WERI-Rb-1 (cell line): ENCODE measurements around the gene PNPLA6.

Source experiments
- DNase-seq: peaks from one replicate; pipeline ENCODE4 v3.0.0-alpha.2; 2020
- H3K27ac ChIP-seq: fragments of 250-450 bp; sonication (Bioruptor Pico); 2 replicates; pipeline ENCODE4 v1.5.1; 2020; ENCODE audit warnings: mild to moderate bottlenecking, moderate library complexity
- H3K27me3 ChIP-seq: fragments of 250-450 bp; sonication (Bioruptor Pico); 2 replicates; pipeline ENCODE4 v1.5.1; 2021; ENCODE audit warnings: mild to moderate bottlenecking, low read depth, moderate library complexity; ENCODE audit not compliant: insufficient read depth, severe bottlenecking
- H3K36me3 ChIP-seq: fragments of 250-450 bp; sonication (Bioruptor Pico); 2 replicates; pipeline ENCODE4 v1.5.1; 2020; ENCODE audit warnings: mild to moderate bottlenecking, moderate library complexity
- H3K4me3 ChIP-seq: 2 replicates; pipeline ENCODE4 v1.5.1; 2011; ENCODE audit warnings: low read depth, mild to moderate bottlenecking, control low read depth, low read length
- H3K9me3 ChIP-seq: fragments of 250-450 bp; sonication (Bioruptor Pico); 2 replicates; pipeline ENCODE4 v1.5.1; 2021; ENCODE audit warnings: mild to moderate bottlenecking, moderate library complexity; ENCODE audit not compliant: severe bottlenecking
- TF ChIP-seq, protein P1 (sequence below): IDR thresholded peaks from 2 replicates; pipeline ENCODE4 v1.5.1; 2011; ENCODE audit warnings: low read depth, mild to moderate bottlenecking, control low read depth, inconsistent platforms, low read length

Gene PNPLA6

DNA sequence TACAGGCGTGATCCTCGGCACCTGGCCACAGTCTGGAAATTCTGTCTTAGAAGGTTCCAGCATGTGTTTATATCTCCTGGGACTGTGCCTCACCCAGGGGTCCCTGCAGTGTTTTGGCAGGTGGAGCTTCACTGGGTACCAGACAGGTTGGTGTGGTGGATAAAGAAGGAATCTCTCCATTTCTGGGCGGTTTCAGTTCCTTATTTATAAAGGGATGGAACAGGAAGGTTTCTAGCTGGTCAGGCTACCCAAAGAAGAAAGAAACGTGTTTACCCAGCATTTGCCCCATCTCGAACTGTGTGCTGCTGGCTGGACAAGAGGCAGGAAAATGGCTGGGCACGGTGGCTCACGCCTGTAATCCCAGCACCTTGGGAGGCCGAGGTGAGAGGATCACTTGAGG is 9.8 kb downstream of the PNPLA6 start:
- H3K36me3 ChIP-seq, result no peaks in the 10 kb centered on the region
- no peak overlapping the region for H3K27ac ChIP-seq
- TF ChIP-seq, protein P1, sequence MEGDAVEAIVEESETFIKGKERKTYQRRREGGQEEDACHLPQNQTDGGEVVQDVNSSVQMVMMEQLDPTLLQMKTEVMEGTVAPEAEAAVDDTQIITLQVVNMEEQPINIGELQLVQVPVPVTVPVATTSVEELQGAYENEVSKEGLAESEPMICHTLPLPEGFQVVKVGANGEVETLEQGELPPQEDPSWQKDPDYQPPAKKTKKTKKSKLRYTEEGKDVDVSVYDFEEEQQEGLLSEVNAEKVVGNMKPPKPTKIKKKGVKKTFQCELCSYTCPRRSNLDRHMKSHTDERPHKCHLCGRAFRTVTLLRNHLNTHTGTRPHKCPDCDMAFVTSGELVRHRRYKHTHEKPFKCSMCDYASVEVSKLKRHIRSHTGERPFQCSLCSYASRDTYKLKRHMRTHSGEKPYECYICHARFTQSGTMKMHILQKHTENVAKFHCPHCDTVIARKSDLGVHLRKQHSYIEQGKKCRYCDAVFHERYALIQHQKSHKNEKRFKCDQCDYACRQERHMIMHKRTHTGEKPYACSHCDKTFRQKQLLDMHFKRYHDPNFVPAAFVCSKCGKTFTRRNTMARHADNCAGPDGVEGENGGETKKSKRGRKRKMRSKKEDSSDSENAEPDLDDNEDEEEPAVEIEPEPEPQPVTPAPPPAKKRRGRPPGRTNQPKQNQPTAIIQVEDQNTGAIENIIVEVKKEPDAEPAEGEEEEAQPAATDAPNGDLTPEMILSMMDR, result no peak

DNA sequence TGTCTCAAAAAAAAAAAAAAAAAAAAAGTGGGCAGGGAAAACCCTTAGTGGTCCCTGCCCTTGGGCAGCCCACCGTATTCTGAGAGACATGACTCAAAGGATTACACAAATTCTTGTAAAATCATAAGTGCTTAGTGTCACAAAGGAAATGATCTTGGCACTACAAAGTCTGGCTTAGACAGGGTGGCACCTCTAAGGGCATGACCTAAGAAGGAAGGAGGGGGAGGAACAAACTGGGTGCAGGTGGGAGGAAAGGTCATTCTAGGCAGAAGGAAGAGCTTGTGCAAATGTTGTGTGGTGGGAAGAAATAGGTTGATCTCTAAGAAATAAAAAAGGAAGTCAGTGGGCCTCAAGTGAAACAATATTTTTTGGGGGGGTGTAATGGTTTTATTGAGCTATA is 10.4 kb downstream of the PNPLA6 start:
- no peak overlapping the region for H3K27ac ChIP-seq
- H3K9me3 ChIP-seq, result no peaks in the 10 kb centered on the region
- no peak for DNase-seq
- H3K27me3 ChIP-seq, result no peaks in the 10 kb centered on the region
- no peaks in the 10 kb centered on the region for H3K36me3 ChIP-seq
- TF ChIP-seq, protein P1, result no peak
- no peak overlapping the region for H3K4me3 ChIP-seq

More for the DNA sequence above, 9.8 kb downstream of the PNPLA6 start:
- no peaks in the 10 kb centered on the region for H3K27me3 ChIP-seq
- no peaks in the 10 kb centered on the region for H3K9me3 ChIP-seq
- H3K4me3 ChIP-seq, result no peak overlapping the region
- no peak for DNase-seq

- no peak for DNase-seq
- TF ChIP-seq, protein P1, result no peak
- H3K27ac ChIP-seq, result no peak overlapping the region
- H3K27me3 ChIP-seq, result no peaks in the 10 kb centered on the region
- no peaks in the 10 kb centered on the region for H3K36me3 ChIP-seq
- H3K9me3 ChIP-seq, result no peaks in the 10 kb centered on the region
- no peak overlapping the region for H3K4me3 ChIP-seq
Observed at GRCh38 chr19:7547159-7547558, 11.6 kb downstream of the PNPLA6 start.

GRCh38 chr19:7549429-7550148 is 14.1 kb downstream of the PNPLA6 start:
- H3K9me3 ChIP-seq, result no peaks in the 10 kb centered on the region
- H3K4me3 ChIP-seq, result no peak overlapping the region
- no peak overlapping the region for H3K27ac ChIP-seq
- TF ChIP-seq, protein P1, result no peak
- no peaks in the 10 kb centered on the region for H3K27me3 ChIP-seq
- no peaks in the 10 kb centered on the region; the same call in 1 of the 2 replicates for H3K36me3 ChIP-seq
- DNase-seq, result no peak

DNA sequence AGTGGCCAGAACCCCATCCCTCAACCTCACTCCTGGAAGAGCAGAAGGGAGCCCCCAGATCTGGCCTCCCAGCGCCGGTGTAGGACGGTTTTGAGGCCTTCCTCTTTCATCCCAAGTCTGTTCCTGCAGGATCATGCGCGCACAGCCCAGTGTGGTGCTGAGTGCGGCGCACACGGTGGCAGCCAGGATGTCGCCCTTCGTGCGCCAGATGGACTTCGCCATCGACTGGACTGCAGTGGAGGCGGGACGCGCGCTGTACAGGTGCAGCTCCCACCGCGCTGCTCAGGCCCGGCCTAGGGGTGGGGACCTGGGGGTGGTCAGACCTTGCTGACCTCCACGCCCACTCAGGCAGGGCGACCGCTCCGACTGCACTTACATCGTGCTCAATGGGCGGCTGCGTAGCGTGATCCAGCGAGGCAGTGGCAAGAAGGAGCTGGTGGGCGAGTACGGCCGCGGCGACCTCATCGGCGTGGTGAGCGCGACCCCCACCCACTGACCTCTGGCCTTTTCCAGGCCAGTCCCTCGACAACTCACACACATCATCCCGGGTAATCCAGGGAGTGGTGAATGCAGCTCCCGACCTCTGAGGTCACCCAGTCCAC is 14.8 kb downstream of the PNPLA6 start:
- no peaks in the 10 kb centered on the region for H3K27me3 ChIP-seq
- TF ChIP-seq, protein P1, result no peak
- H3K9me3 ChIP-seq, result no peaks in the 10 kb centered on the region
- H3K36me3 ChIP-seq, result no peaks in the 10 kb centered on the region; the same call in 1 of the 2 replicates
- no peak overlapping the region for H3K27ac ChIP-seq
- no peak overlapping the region for H3K4me3 ChIP-seq
- no peak for DNase-seq
